Right atrium auricular region (tissue), 2 donors: ENCODE measurements around the gene KRTAP10-1. TPM values are rescaled to one million over a fixed set of nuclear protein-coding genes. Genes with fewer than 3 reads are reported as not detected.

Experiments used
- DNase-seq: peaks from one replicate; pipeline ENCODE4 v3.0.0-alpha.2; 2019; ENCODE audit warnings: low spot score
- H3K27ac ChIP-seq, 2 donors: fragments of 200-600 bp; sonication (generic); 1 replicate in 1 of 2; 2 replicates in 1 of 2; pipeline ENCODE4 v1.5.1; 2016 to 2019
- H3K27me3 ChIP-seq, 2 donors: fragments of 200-600 bp; sonication (generic); one replicate each; pipeline versions ENCODE4 v1.5.1 to v1.6.0; 2017 to 2019
- H3K36me3 ChIP-seq: fragments of 200-600 bp; sonication (generic); one replicate; pipeline ENCODE4 v1.5.1; 2016
- H3K4me1 ChIP-seq, 2 donors: fragments of 200-600 bp; sonication (generic); one replicate each; pipeline versions ENCODE4 v1.5.1 to v1.6.0; 2017 to 2019
- H3K4me3 ChIP-seq, 2 donors: fragments of 200-600 bp; sonication (generic); 1 replicate in 1 of 2; 2 replicates in 1 of 2; pipeline ENCODE4 v1.5.1; 2017 to 2019; ENCODE audit warnings: mild to moderate bottlenecking in 1 of 2, moderate library complexity in 1 of 2
- H3K9me3 ChIP-seq, 2 donors: fragments of 200-600 bp; sonication (generic); one replicate each; pipeline ENCODE4 v1.5.1; 2019
- total RNA-seq, 2 donors: library from RNA; depleted of rRNA; stranded (reverse); fragments of >200 nt; gene quantifications; one replicate each; pipeline ENCODE4 v1.1.0, GENCODE V29; 2016
- TF ChIP-seq, protein P1 (sequence below), 2 donors: fragments of 200-600 bp; sonication (generic); IDR thresholded peaks; one replicate each; pipeline ENCODE4 v1.5.1; 2019; ENCODE audit warnings: antibody characterized with exemption in 2 of 2

Gene KRTAP10-1
- total RNA-seq, 2 donors from 2014 or later: not detected

DNA sequence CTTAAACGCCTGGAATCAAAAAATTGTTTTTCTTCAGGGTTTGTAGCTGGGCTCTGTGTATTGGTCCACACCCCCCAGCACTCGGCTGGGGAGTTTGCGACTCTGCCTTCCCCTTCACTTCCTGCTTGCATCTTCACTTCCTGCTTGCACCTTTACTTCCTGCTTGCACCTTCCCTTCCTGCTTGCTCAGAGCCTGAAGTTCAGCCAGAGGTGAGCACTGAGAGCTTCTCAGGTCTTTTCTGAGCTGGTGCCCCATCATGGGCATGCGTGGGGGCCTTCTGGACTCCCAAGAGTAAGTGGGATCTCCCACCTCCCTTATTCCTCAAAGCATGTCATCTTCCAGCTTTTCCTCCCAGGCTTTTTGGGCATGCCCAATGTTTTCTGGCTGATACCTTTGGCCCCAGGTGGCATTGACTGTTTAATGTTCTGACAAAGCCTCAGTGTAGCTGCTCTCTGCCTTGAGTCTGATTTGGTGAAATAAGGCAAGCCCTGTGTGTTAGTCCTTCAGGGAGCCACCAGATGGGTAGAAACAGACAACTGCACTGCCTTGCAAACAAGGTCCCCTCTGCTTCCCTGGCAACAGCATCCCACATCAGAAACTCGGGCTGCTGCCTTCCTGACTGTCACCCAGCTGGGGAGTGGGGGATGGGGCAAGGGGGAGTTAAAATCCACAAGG lies 7.8 kb upstream of the KRTAP10-1 start:
- H3K4me3 ChIP-seq: no peak overlapping the region
- H3K27ac ChIP-seq: no peak overlapping the region
- TF ChIP-seq, protein P1, sequence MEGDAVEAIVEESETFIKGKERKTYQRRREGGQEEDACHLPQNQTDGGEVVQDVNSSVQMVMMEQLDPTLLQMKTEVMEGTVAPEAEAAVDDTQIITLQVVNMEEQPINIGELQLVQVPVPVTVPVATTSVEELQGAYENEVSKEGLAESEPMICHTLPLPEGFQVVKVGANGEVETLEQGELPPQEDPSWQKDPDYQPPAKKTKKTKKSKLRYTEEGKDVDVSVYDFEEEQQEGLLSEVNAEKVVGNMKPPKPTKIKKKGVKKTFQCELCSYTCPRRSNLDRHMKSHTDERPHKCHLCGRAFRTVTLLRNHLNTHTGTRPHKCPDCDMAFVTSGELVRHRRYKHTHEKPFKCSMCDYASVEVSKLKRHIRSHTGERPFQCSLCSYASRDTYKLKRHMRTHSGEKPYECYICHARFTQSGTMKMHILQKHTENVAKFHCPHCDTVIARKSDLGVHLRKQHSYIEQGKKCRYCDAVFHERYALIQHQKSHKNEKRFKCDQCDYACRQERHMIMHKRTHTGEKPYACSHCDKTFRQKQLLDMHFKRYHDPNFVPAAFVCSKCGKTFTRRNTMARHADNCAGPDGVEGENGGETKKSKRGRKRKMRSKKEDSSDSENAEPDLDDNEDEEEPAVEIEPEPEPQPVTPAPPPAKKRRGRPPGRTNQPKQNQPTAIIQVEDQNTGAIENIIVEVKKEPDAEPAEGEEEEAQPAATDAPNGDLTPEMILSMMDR (IDR thresholded peaks at IDR 0.05): no peak
- no peak for DNase-seq
- H3K36me3 ChIP-seq: no peaks in the 10 kb centered on the region
- H3K27me3 ChIP-seq: no peaks in the 10 kb centered on the region
- no peaks in the 10 kb centered on the region for H3K9me3 ChIP-seq
- H3K4me1 ChIP-seq: no peaks in the 10 kb centered on the region

DNA sequence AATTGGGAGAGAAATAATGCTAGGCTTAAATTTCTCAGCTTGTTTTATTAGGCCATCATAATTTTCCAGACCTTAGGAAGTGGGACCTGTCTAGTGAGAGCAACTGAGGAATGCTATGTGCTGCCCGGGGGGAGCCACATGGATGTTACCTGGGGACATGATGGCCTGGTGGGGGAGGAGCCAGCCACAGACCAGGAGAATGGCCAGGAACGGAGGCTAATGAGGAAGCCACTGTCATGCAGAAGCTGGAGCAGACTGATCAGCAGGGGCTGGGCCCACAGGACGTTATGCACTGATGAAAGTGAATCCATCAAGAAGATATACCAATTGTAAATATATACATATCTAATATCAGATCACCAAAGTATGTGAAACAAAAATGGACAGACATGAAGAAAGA lies 4.6 kb upstream of the KRTAP10-1 start:
- no peak for DNase-seq
- Histone ChIP-seq H3K9me3 (peaks cover 0 to 5% of the 10 kb centered on the region in 2 donors), H3K36me3 (no peaks in the 10 kb centered on the region), H3K27me3 (no peaks in the 10 kb centered on the region), H3K4me1 (no peaks in the 10 kb centered on the region), H3K4me3 (no peak overlapping the region), H3K27ac (no peak overlapping the region)
- TF ChIP-seq, protein P1 (IDR thresholded peaks at IDR 0.05): no peak

DNA sequence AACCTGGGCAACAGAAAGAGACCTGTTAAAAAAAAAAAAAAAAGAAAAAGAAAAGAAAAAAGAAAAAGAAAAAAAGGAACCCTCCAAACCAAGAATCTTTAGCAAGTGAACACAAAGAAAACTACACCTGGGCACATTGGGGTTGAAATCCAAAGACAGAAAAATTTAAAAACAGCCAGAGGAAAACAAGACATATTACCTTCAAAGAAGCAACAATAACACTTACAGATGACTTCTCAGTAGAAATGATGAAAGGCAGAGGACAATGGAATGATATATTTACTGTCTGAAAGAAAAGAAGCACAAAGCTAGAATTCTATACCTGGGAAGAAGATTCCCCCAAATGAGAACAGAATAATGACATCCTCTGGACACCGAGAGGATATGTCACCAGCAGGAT lies 2.7 kb upstream of the KRTAP10-1 start:
- H3K4me3 ChIP-seq: no peak overlapping the region
- no peaks in the 10 kb centered on the region for H3K36me3 ChIP-seq
- TF ChIP-seq, protein P1 (IDR thresholded peaks at IDR 0.05): no peak
- DNase-seq: no peak
- H3K27ac ChIP-seq: no peak overlapping the region
- no peaks in the 10 kb centered on the region for H3K4me1 ChIP-seq
- H3K27me3 ChIP-seq: no peaks in the 10 kb centered on the region
- H3K9me3 ChIP-seq: peaks cover 0 to 5% of the 10 kb centered on the region in 2 donors

DNA sequence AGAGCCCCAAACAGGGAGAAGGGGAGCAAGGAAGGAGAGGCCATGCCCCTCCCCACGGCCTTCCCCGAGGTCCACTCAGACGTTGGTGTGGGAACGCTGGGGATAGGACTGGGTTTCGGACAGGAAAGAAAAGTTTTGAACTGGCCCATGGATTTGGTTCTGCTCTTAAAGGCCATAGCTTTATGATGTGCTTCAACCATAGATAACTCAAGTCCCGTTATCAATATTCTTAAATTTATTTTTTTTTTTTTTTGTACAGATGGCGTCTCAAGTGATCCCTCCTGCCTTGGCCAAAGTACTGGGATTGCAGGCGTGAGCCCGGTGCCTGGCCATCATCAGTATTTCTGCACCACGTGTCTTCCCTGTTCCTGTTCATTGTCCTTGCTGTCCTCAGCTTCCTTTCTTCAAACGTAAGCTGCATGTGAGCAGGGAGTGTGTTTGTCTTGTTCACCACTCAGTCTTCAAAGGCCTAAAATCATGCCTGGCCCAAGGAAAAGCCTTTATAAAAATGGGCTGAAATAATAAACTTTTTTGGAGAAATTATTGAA lies 820 bp upstream of the KRTAP10-1 start:
- H3K27me3 ChIP-seq: no peaks in the 10 kb centered on the region
- no peaks in the 10 kb centered on the region for H3K36me3 ChIP-seq
- no peak for DNase-seq
- peaks cover 0 to 5% of the 10 kb centered on the region in 2 donors for H3K9me3 ChIP-seq
- H3K27ac ChIP-seq: no peak overlapping the region
- no peaks in the 10 kb centered on the region for H3K4me1 ChIP-seq
- no peak overlapping the region for H3K4me3 ChIP-seq
- TF ChIP-seq, protein P1 (IDR thresholded peaks at IDR 0.05): no peak

DNA sequence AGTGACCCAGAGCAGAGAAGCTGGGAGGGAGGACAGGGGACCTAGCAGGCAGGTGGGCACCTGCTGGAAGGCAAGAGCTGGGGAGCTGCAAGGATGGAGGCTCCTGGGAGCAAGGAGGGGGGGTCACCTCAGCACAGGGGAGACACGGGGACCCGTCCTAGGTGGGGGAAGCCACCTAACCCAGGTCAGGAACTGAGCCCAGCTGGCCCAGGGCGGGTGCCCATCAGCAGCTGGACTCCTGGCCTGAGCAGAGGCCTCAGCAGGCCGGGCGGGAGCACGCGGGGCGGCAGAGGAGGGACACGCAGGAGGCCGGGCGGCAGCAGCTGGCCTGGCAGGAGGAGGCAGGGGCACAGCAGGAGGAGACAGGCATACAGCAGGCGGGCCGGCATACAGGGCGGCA lies 949 bp downstream of the KRTAP10-1 start:
- TF ChIP-seq, protein P1 (IDR thresholded peaks at IDR 0.05): no peak
- H3K4me1 ChIP-seq: no peaks in the 10 kb centered on the region
- H3K4me3 ChIP-seq: no peak overlapping the region
- no peaks in the 10 kb centered on the region for H3K27me3 ChIP-seq
- no peaks in the 10 kb centered on the region for H3K36me3 ChIP-seq
- H3K27ac ChIP-seq: no peak overlapping the region
- peaks cover 0 to 5% of the 10 kb centered on the region in 2 donors for H3K9me3 ChIP-seq
- DNase-seq: no peak
